Neural progenitor cell (in vitro differentiated cells): Measurements from ENCODE around the gene NBEA. TPM values are rescaled to one million over a fixed set of nuclear protein-coding genes. Genes with fewer than 3 reads are reported as not detected.

Experiments used
- DNase-seq: peaks from one replicate; pipeline ENCODE4 v3.0.0-alpha.2; 2016; ENCODE audit warnings: low spot score
- H2AFZ ChIP-seq: fragments of 200-600 bp; sonication (generic); replicated peaks from 2 replicates; pipeline ENCODE4 v1.6.1; 2016; ENCODE audit warnings: antibody characterized with exemption
- H3F3A ChIP-seq: fragments of 200-600 bp; sonication (generic); 2 replicates; pipeline ENCODE4 v1.6.1; 2016; ENCODE audit warnings: antibody characterized with exemption, low read depth
- H3K27ac ChIP-seq: fragments of 200-600 bp; sonication (generic); 2 replicates; pipeline ENCODE4 v1.5.1; 2016; ENCODE audit warnings: mild to moderate bottlenecking
- H3K27me3 ChIP-seq: fragments of 200-600 bp; sonication (generic); 2 replicates; pipeline ENCODE4 v1.6.1; 2016; ENCODE audit warnings: mild to moderate bottlenecking, moderate library complexity
- H3K36me3 ChIP-seq: fragments of 200-600 bp; sonication (generic); 2 replicates; pipeline ENCODE4 v1.5.1; 2016
- H3K4me1 ChIP-seq: fragments of 200-600 bp; sonication (generic); 2 replicates; pipeline ENCODE4 v1.6.1; 2016; ENCODE audit warnings: mixed run types
- H3K4me2 ChIP-seq: fragments of 200-600 bp; sonication (generic); 2 replicates; pipeline ENCODE4 v1.6.1; 2016
- H3K4me3 ChIP-seq: fragments of 200-600 bp; sonication (generic); 2 replicates; pipeline ENCODE4 v1.5.1; 2016
- H3K79me2 ChIP-seq: fragments of 200-600 bp; sonication (generic); 2 replicates; pipeline ENCODE4 v1.6.1; 2016; ENCODE audit warnings: low read depth
- H3K9ac ChIP-seq: fragments of 200-600 bp; sonication (generic); 2 replicates; pipeline ENCODE4 v1.6.1; 2016
- H3K9me3 ChIP-seq: fragments of 200-600 bp; sonication (generic); 2 replicates; pipeline ENCODE4 v1.5.1; 2016; ENCODE audit warnings: low read depth
- H4K20me1 ChIP-seq: fragments of 200-600 bp; sonication (generic); 2 replicates; pipeline ENCODE4 v1.6.1; 2016; ENCODE audit warnings: low read depth
- H3K27ac Mint-ChIP-seq: 3 replicates; pipeline ENCODE4 v1.8.0; 2021; ENCODE audit warnings: mixed read lengths
- H3K27me3 Mint-ChIP-seq: 2 replicates; pipeline ENCODE4 v1.8.0; 2022; ENCODE audit warnings: low read depth, mild to moderate bottlenecking, inconsistent platforms, moderate library complexity, mixed read lengths; ENCODE audit not compliant: insufficient read depth
- H3K36me3 Mint-ChIP-seq: 3 replicates; pipeline ENCODE4 v1.8.0; 2021; ENCODE audit warnings: mixed read lengths
- H3K4me1 Mint-ChIP-seq: 3 replicates; pipeline ENCODE4 v1.8.0; 2021; ENCODE audit warnings: mixed read lengths
- H3K4me3 Mint-ChIP-seq: 3 replicates; pipeline ENCODE4 v1.8.0; 2021; ENCODE audit warnings: mild to moderate bottlenecking, moderate library complexity, mixed read lengths
- H3K9me3 Mint-ChIP-seq: 3 replicates; pipeline ENCODE4 v1.8.0; 2020; ENCODE audit warnings: mixed read lengths
- CTCF ChIP-seq: fragments of 200-600 bp; sonication (generic); IDR thresholded peaks from 2 replicates; pipeline ENCODE4 v1.5.1; 2017; ENCODE audit warnings: antibody characterized with exemption, mild to moderate bottlenecking
- EZH2 ChIP-seq: fragments of 200-600 bp; sonication (generic); IDR thresholded peaks from 2 replicates; pipeline ENCODE4 v1.6.1; 2017; ENCODE audit warnings: antibody characterized with exemption, mild to moderate bottlenecking, moderate library complexity
- EZH2phosphoT487 ChIP-seq: fragments of 200-600 bp; sonication (generic); IDR thresholded peaks from 2 replicates; pipeline ENCODE4 v1.6.1; 2017; ENCODE audit warnings: antibody characterized with exemption
- total RNA-seq: library from RNA; depleted of rRNA; stranded (reverse); fragments of >200 nt; gene quantifications from 2 replicates; pipeline ENCODE4 v1.2.3, GENCODE V29; 2015; ENCODE audit warnings: low replicate concordance

NBEA gene
- total RNA-seq, 1 donor from 2014 or later = 31.0 TPM

GRCh38 chr13:35699825-35700510, 757.9 kb downstream of the NBEA start:
- Histone ChIP-seq H3K9me3 (no peaks in the 10 kb centered on the region), H3K9ac (no peak overlapping the region), H3F3A (no peaks in the 10 kb centered on the region), H2AFZ (peak overlapping the region; percentile 77), H4K20me1 (no peaks in the 10 kb centered on the region), H3K27ac (no peak overlapping the region), H3K79me2 (no peaks in the 10 kb centered on the region), H3K4me2 (peak overlapping the region; percentile 6), H3K4me1 (peaks cover 8% of the 10 kb centered on the region), H3K27me3 (no peaks in the 10 kb centered on the region), H3K36me3 (no peaks in the 10 kb centered on the region), H3K4me3 (no peak overlapping the region)
- Mint-ChIP-seq H3K27me3 (no peaks in the 10 kb centered on the region), H3K9me3 (no peaks in the 10 kb centered on the region), H3K4me1 (peaks cover 25% of the 10 kb centered on the region), H3K27ac (peak overlapping the region; percentile 50), H3K36me3 (no peaks in the 10 kb centered on the region), H3K4me3 (no peak overlapping the region)
- TF ChIP-seq EZH2 (no peak), CTCF (no peak), EZH2phosphoT487 (no peak)
- no peak for DNase-seq

GRCh38 chr13:35700671-35701070, 758.6 kb downstream of the NBEA start:
- Histone ChIP-seq H3K27ac (no peak overlapping the region), H3K4me1 (peaks cover 8% of the 10 kb centered on the region), H3K4me3 (no peak overlapping the region), H2AFZ (peak overlapping the region; percentile 77), H3K79me2 (no peaks in the 10 kb centered on the region), H3K36me3 (no peaks in the 10 kb centered on the region), H3F3A (no peaks in the 10 kb centered on the region), H3K9ac (no peak overlapping the region), H3K27me3 (no peaks in the 10 kb centered on the region), H3K9me3 (no peaks in the 10 kb centered on the region), H4K20me1 (no peaks in the 10 kb centered on the region), H3K4me2 (peak overlapping the region; percentile 6)
- no peaks in the 10 kb centered on the region for H3K27me3 Mint-ChIP-seq
- no peak overlapping the region for H3K4me3 Mint-ChIP-seq
- no peaks in the 10 kb centered on the region for H3K9me3 Mint-ChIP-seq
- peaks cover 25% of the 10 kb centered on the region for H3K4me1 Mint-ChIP-seq
- TF ChIP-seq EZH2 (no peak), EZH2phosphoT487 (no peak), CTCF (no peak)
- H3K36me3 Mint-ChIP-seq = no peaks in the 10 kb centered on the region
- H3K27ac Mint-ChIP-seq = no peak overlapping the region
- no peak for DNase-seq

- H3K27ac Mint-ChIP-seq = no peak overlapping the region
- Histone ChIP-seq H3K9ac (no peak overlapping the region), H3F3A (no peaks in the 10 kb centered on the region), H3K4me1 (peaks cover under 1% of the 10 kb centered on the region), H4K20me1 (no peaks in the 10 kb centered on the region), H3K4me3 (no peak overlapping the region), H3K9me3 (no peaks in the 10 kb centered on the region), H3K36me3 (no peaks in the 10 kb centered on the region), H2AFZ (no peak overlapping the region), H3K27ac (no peak overlapping the region), H3K79me2 (no peaks in the 10 kb centered on the region), H3K4me2 (no peak overlapping the region), H3K27me3 (no peaks in the 10 kb centered on the region)
- no peaks in the 10 kb centered on the region for H3K36me3 Mint-ChIP-seq
- H3K9me3 Mint-ChIP-seq = no peaks in the 10 kb centered on the region
- no peaks in the 10 kb centered on the region for H3K27me3 Mint-ChIP-seq
- peaks cover 20% of the 10 kb centered on the region for H3K4me1 Mint-ChIP-seq
- TF ChIP-seq EZH2 (no peak), EZH2phosphoT487 (no peak), CTCF (no peak)
- no peak for DNase-seq
- no peak overlapping the region for H3K4me3 Mint-ChIP-seq
These were observed 760.2 kb downstream of the NBEA start for GRCh38 chr13:35702316-35702715.
